Tibial artery (tissue), 4 donors: ENCODE data around the gene RTL5.

Experiments
- DNase-seq, 2 donors: peaks; one replicate each; pipeline ENCODE4 v3.0.0-alpha.2; 2019
- H3K27ac ChIP-seq, 2 donors: fragments of 200-600 bp; sonication (generic) in 1 of 2; 1 replicate in 1 of 2; 2 replicates in 1 of 2; pipeline ENCODE4 v1.5.1; 2018 to 2019; ENCODE audit warnings: mild to moderate bottlenecking in 1 of 2
- H3K27me3 ChIP-seq, 2 donors: fragments of 200-600 bp; sonication (generic) in 1 of 2; one replicate each; pipeline versions ENCODE4 v1.5.1 to v1.6.0; 2016 to 2019
- H3K36me3 ChIP-seq, 3 donors: fragments of 200-600 bp; sonication (generic) in 2 of 3; one replicate each; pipeline ENCODE4 v1.5.1; 2016 to 2019; ENCODE audit warnings: mild to moderate bottlenecking in 2 of 3
- H3K4me1 ChIP-seq, 4 donors: fragments of 200-600 bp; sonication (generic) in 2 of 4; 1 replicate in 3 of 4; 2 replicates in 1 of 4; pipeline ENCODE4 v1.5.1; 2016 to 2019
- H3K4me3 ChIP-seq, 2 donors: fragments of 200-600 bp; sonication (generic) in 1 of 2; 1 replicate in 1 of 2; 2 replicates in 1 of 2; pipeline ENCODE4 v1.5.1; 2018 to 2019; ENCODE audit warnings: mild to moderate bottlenecking in 2 of 2
- H3K9me3 ChIP-seq, 3 donors: fragments of 200-600 bp; sonication (generic) in 1 of 3; one replicate each; pipeline ENCODE4 v1.5.1; 2016 to 2019
- CTCF ChIP-seq, 2 experiments: fragments of 200-600 bp in 1 of 2; fragments of 450-650 bp in 1 of 2; IDR thresholded peaks; one replicate each; pipeline ENCODE4 v1.5.1; 2017 to 2019; ENCODE audit warnings: antibody characterized with exemption in 2 of 2, mild to moderate bottlenecking in 1 of 2, moderate library complexity in 1 of 2
- intact Hi-C: fragments of 100-400 bp; cut with DNase I; formaldehyde crosslinking; loops from one replicate; pipeline ENCODE4 v1.15.0; 2023; ENCODE audit warnings: low total_unique reads

The RTL5 gene

GRCh38 chrX:72133851-72134546 is 2.3 kb upstream of the RTL5 start:
- no peak overlapping the region for H3K27ac ChIP-seq
- peaks cover 0 to 5% (median 0%) of the 10 kb centered on the region in 3 donors for H3K9me3 ChIP-seq

GRCh38 chrX:72132456-72132855 is 741 bp upstream of the RTL5 start:
- no peaks in the 10 kb centered on the region for H3K27me3 ChIP-seq
- H3K27ac ChIP-seq: peak overlapping the region; percentile 80 to 85
- intact Hi-C loops: loop anchor here (5.0 kb wide), 1 partner anchor 130 kb away; no protein-coding TSS in a partner anchor

More at GRCh38 chrX:72133851-72134546, 2.3 kb upstream of the RTL5 start:
- Histone ChIP-seq H3K36me3 (peaks cover 0 to 19% (median 2%) of the 10 kb centered on the region in 3 donors), H3K27me3 (no peaks in the 10 kb centered on the region), H3K4me1 (peaks cover 0 to 13% (median 3%) of the 10 kb centered on the region in 4 donors), H3K4me3 (no peak overlapping the region)
- no peak for DNase-seq
- intact Hi-C loops: loop anchor here (5.0 kb wide), 1 partner anchor 132 kb away; no protein-coding TSS in a partner anchor
- no peak for TF ChIP-seq CTCF (IDR thresholded peaks at IDR 0.05)

DNA sequence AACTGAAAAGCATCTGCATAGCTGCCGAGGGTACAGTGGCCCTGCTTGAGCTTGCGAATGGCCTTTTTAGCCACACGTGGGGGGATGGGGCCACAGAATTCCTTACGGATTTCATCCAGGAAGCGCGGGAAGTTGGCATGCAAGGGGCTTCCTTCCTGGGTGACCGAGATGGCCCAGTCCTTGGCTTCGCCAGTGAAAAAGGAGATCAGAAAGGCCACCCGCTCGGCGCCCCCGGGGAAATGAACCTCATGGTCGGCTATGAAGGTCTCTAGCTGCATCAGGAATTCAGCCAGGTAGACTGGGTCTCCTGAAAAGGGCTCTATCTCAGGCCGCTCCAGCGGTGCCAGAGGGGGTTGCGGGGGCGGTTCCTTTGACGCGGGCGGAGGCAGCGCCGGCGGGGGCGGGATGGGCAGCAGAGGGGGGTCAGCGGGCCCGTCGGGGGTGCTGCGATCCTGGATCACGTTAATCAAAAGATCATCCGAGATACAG is 909 bp downstream of the RTL5 start:
- Histone ChIP-seq H3K4me1 (peaks cover 0 to 41% (median 8%) of the 10 kb centered on the region in 4 donors), H3K36me3 (peaks cover 0 to 9% (median 0%) of the 10 kb centered on the region in 3 donors), H3K27me3 (no peaks in the 10 kb centered on the region), H3K27ac (peak overlapping the region; percentile 80 to 85), H3K4me3 (peak overlapping the region; percentile 60 to 67), H3K9me3 (peaks cover 0 to 5% (median 0%) of the 10 kb centered on the region in 3 donors)
- no peak for TF ChIP-seq CTCF (IDR thresholded peaks at IDR 0.05)
- DNase-seq: no peak
- intact Hi-C loops: loop anchor here (5.0 kb wide), 1 partner anchor 129 kb away; no protein-coding TSS in a partner anchor

More at GRCh38 chrX:72132456-72132855, 741 bp upstream of the RTL5 start:
- Histone ChIP-seq H3K4me3 (peak overlapping the region; percentile 60 to 67), H3K4me1 (peaks cover 0 to 26% (median 3%) of the 10 kb centered on the region in 4 donors), H3K36me3 (peaks cover 0 to 9% (median 0%) of the 10 kb centered on the region in 3 donors), H3K9me3 (peaks cover 0 to 5% (median 0%) of the 10 kb centered on the region in 3 donors)
- DNase-seq: no peak
- no peak for TF ChIP-seq CTCF (IDR thresholded peaks at IDR 0.05)

- H3K36me3 ChIP-seq: peaks cover 0 to 9% (median 0%) of the 10 kb centered on the region in 3 donors
- TF ChIP-seq CTCF (IDR thresholded peaks at IDR 0.05): no peak
- no peak for DNase-seq
- no peaks in the 10 kb centered on the region for H3K27me3 ChIP-seq
- H3K4me3 ChIP-seq: peak overlapping the region; percentile 60 to 67
- intact Hi-C loops: loop anchor here (5.0 kb wide), 1 partner anchor 128 kb away; no protein-coding TSS in a partner anchor
- peaks cover 0 to 46% (median 13%) of the 10 kb centered on the region in 4 donors for H3K4me1 ChIP-seq
- H3K9me3 ChIP-seq: peaks cover 0 to 5% (median 0%) of the 10 kb centered on the region in 3 donors
- H3K27ac ChIP-seq: peak overlapping the region; percentile 80 to 85
Observed at GRCh38 chrX:72130156-72130761, 1.5 kb downstream of the RTL5 start.

DNA sequence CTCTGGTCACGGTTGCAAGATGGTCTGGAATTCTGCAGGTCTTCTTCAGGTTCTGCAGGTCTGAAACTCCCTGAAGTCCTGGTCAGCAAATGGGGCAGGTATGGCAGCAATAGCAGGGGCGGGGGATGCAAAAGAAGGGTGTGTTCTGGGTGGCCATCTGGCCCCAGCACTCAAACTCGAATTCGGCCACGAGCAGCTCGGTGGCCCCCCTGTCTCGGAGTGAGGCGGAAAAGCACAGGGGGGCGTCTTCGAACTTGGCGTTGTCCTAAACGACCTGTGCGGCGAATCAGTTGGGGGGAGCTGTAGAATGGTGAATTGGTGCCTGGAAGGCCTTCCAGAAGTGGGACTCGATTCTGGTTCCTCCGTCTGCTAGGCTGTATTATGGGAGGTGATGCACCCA is 2.1 kb downstream of the RTL5 start:
- H3K36me3 ChIP-seq: peaks cover 0 to 9% (median 0%) of the 10 kb centered on the region in 3 donors
- no peak overlapping the region for H3K27ac ChIP-seq
- peaks cover 0 to 52% (median 16%) of the 10 kb centered on the region in 4 donors for H3K4me1 ChIP-seq
- intact Hi-C loops: loop anchor here (5.0 kb wide), 1 partner anchor 127 kb away; no protein-coding TSS in a partner anchor
- no peak overlapping the region for H3K4me3 ChIP-seq
- H3K9me3 ChIP-seq: peaks cover 0 to 5% (median 0%) of the 10 kb centered on the region in 3 donors
- no peak for DNase-seq
- TF ChIP-seq CTCF (IDR thresholded peaks at IDR 0.05): no peak
- no peaks in the 10 kb centered on the region for H3K27me3 ChIP-seq
